ENCODE data around the gene MIEF1. TPM values are rescaled to one million over a fixed set of nuclear protein-coding genes. Genes with fewer than 3 reads are reported as not detected.
A peak's percentile ranks its signal among the peaks of the same experiment; 100 is the strongest.

MIEF1 gene
- total RNA-seq, 4 donors from 2014 or later: 11.4 to 25.4 (median 12.9) TPM

GRCh38 chr22:39476664-39477063 is 25.4 kb upstream of the MIEF1 start:
- no peaks in the 10 kb centered on the region for H3K9me3 ChIP-seq
- no peak overlapping the region for H3K4me3 ChIP-seq
- no peak for ATAC-seq
- H3K36me3 ChIP-seq: no peaks in the 10 kb centered on the region
- intact Hi-C loops (cut with DNase I; ENCODE audit: low total_unique reads) (no loop called here), in situ Hi-C loops (cut with MboI; ENCODE audit: low sequenced_read_pairs in 4 of 4) (no loop called here)
- H3K4me1 ChIP-seq: peaks cover 7 to 8% of the 10 kb centered on the region in 2 donors
- DNase-seq: no peak
- peak overlapping the region in 1 of 4 donors; percentile 18 for H3K27ac ChIP-seq
- TF ChIP-seq, protein P1, sequence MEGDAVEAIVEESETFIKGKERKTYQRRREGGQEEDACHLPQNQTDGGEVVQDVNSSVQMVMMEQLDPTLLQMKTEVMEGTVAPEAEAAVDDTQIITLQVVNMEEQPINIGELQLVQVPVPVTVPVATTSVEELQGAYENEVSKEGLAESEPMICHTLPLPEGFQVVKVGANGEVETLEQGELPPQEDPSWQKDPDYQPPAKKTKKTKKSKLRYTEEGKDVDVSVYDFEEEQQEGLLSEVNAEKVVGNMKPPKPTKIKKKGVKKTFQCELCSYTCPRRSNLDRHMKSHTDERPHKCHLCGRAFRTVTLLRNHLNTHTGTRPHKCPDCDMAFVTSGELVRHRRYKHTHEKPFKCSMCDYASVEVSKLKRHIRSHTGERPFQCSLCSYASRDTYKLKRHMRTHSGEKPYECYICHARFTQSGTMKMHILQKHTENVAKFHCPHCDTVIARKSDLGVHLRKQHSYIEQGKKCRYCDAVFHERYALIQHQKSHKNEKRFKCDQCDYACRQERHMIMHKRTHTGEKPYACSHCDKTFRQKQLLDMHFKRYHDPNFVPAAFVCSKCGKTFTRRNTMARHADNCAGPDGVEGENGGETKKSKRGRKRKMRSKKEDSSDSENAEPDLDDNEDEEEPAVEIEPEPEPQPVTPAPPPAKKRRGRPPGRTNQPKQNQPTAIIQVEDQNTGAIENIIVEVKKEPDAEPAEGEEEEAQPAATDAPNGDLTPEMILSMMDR (IDR thresholded peaks at IDR 0.05 in 4 of 5, conservative IDR thresholded peaks at IDR 0.05 in 1 of 5): no peak
- no peak for TF ChIP-seq POLR2A (IDR thresholded peaks at IDR 0.05)
- H3K27me3 ChIP-seq: no peaks in the 10 kb centered on the region

DNA sequence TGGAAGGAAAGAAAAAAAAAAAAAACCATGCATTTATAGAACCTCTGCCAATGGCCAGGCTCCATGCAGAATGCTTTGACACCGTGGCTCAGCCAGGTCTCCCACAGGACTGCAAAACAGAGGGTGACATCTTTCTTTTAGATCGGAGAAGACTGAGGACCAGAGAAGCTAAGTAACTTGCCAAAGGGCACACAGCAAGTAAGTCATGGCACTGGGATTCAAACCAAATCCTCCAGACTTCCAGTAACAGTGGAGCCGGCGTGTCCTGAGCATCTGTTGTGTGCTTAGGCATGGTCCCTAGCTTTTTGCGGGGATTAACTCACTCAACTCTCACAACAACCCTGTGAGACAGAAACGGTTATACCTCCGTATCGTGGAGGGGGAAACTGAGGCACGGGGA is 24.5 kb upstream of the MIEF1 start:
- H3K27ac ChIP-seq: no peak overlapping the region
- no peak for TF ChIP-seq POLR2A (IDR thresholded peaks at IDR 0.05)
- TF ChIP-seq, protein P1 (IDR thresholded peaks at IDR 0.05 in 4 of 5, conservative IDR thresholded peaks at IDR 0.05 in 1 of 5): no peak
- H3K9me3 ChIP-seq: no peaks in the 10 kb centered on the region
- H3K36me3 ChIP-seq: no peaks in the 10 kb centered on the region
- intact Hi-C loops (cut with DNase I; ENCODE audit: low total_unique reads): no loop called here
- H3K4me3 ChIP-seq: no peak overlapping the region
- H3K27me3 ChIP-seq: no peaks in the 10 kb centered on the region
- in situ Hi-C loops (cut with MboI; ENCODE audit: low sequenced_read_pairs in 4 of 4): no loop called here
- H3K4me1 ChIP-seq: peaks cover 0 to 3% of the 10 kb centered on the region in 2 donors
- ATAC-seq (no peak), DNase-seq (no peak)

DNA sequence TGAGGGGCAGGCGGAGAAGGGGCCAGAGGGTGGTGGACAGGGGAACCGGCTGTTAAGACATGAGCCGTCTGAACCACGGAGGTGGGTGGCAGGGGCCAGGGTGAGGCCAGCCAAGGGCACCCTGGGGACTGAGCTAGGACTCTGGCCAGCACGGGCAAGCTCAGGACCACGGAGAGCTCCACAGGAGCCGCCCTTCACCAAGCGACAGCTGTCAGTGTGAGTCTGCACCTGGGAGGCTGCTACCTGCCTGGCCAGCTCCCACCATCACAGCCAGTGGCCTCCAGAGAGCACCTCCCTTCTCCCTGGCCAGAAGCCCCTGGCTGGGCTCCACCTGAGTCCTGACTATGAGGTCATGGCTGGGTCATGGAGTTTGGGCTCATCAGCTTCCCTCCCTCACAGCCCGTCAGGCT is 23.6 kb upstream of the MIEF1 start:
- Histone ChIP-seq H3K36me3 (no peaks in the 10 kb centered on the region), H3K4me1 (no peaks in the 10 kb centered on the region), H3K9me3 (no peaks in the 10 kb centered on the region), H3K27me3 (no peaks in the 10 kb centered on the region), H3K27ac (no peak overlapping the region), H3K4me3 (no peak overlapping the region)
- intact Hi-C loops (cut with DNase I; ENCODE audit: low total_unique reads) (no loop called here), in situ Hi-C loops (cut with MboI; ENCODE audit: low sequenced_read_pairs in 4 of 4) (no loop called here)
- TF ChIP-seq POLR2A (IDR thresholded peaks at IDR 0.05): no peak
- TF ChIP-seq, protein P1 (IDR thresholded peaks at IDR 0.05 in 4 of 5, conservative IDR thresholded peaks at IDR 0.05 in 1 of 5): no peak
- no peak for ATAC-seq
- no peak for DNase-seq

GRCh38 chr22:39479254-39479653 is 22.8 kb upstream of the MIEF1 start:
- H3K4me3 ChIP-seq: no peak overlapping the region
- DNase-seq (no peak), ATAC-seq (no peak)
- in situ Hi-C loops (cut with MboI; ENCODE audit: low sequenced_read_pairs in 4 of 4) (no loop called here), intact Hi-C loops (cut with DNase I; ENCODE audit: low total_unique reads) (no loop called here)
- H3K4me1 ChIP-seq: no peaks in the 10 kb centered on the region
- no peaks in the 10 kb centered on the region for H3K36me3 ChIP-seq
- H3K27me3 ChIP-seq: no peaks in the 10 kb centered on the region
- TF ChIP-seq, protein P1 (IDR thresholded peaks at IDR 0.05 in 4 of 5, conservative IDR thresholded peaks at IDR 0.05 in 1 of 5): no peak
- no peak overlapping the region for H3K27ac ChIP-seq
- no peaks in the 10 kb centered on the region for H3K9me3 ChIP-seq

- DNase-seq: no peak
Observed at GRCh38 chr22:39480557-39480956, 21.5 kb upstream of the MIEF1 start.

More at GRCh38 chr22:39480557-39480956, 21.5 kb upstream of the MIEF1 start:
- TF ChIP-seq, protein P1 (IDR thresholded peaks at IDR 0.05 in 4 of 5, conservative IDR thresholded peaks at IDR 0.05 in 1 of 5): no peak
- TF ChIP-seq POLR2A (IDR thresholded peaks at IDR 0.05): no peak
- H3K36me3 ChIP-seq: no peaks in the 10 kb centered on the region
- in situ Hi-C loops (cut with MboI; ENCODE audit: low sequenced_read_pairs in 4 of 4): no loop called here
- ATAC-seq: no peak
- intact Hi-C loops (cut with DNase I; ENCODE audit: low total_unique reads): no loop called here
- no peak overlapping the region for H3K27ac ChIP-seq
- no peak overlapping the region for H3K4me3 ChIP-seq
- no peaks in the 10 kb centered on the region for H3K27me3 ChIP-seq
- no peaks in the 10 kb centered on the region for H3K9me3 ChIP-seq
- no peaks in the 10 kb centered on the region for H3K4me1 ChIP-seq

Data from gastrocnemius medialis (tissue), 4 donors.